Sigmoid colon (tissue), 4 donors: Measurements from ENCODE around the gene NR2C2.

Source experiments
- EP300 ChIP-seq, 4 donors: sonication (generic); formaldehyde crosslinking; IDR thresholded peaks; one replicate each; pipeline ENCODE4 v1.6.1; 2017; ENCODE audit warnings: antibody characterized with exemption in 4 of 4
- POLR2AphosphoS5 ChIP-seq, 4 donors: sonication (generic); formaldehyde crosslinking; IDR thresholded peaks; one replicate each; pipeline ENCODE4 v1.6.1; 2017; ENCODE audit warnings: antibody characterized with exemption in 4 of 4
- TF ChIP-seq, protein P1 (sequence below), 4 experiments: fragments of 450-650 bp in 3 of 4; fragments of 200-600 bp in 1 of 4; IDR thresholded peaks; one replicate each; pipeline ENCODE4 v1.5.1; 2016 to 2019; ENCODE audit warnings: antibody characterized with exemption in 4 of 4, mild to moderate bottlenecking in 3 of 4, moderate library complexity in 2 of 4

DNA sequence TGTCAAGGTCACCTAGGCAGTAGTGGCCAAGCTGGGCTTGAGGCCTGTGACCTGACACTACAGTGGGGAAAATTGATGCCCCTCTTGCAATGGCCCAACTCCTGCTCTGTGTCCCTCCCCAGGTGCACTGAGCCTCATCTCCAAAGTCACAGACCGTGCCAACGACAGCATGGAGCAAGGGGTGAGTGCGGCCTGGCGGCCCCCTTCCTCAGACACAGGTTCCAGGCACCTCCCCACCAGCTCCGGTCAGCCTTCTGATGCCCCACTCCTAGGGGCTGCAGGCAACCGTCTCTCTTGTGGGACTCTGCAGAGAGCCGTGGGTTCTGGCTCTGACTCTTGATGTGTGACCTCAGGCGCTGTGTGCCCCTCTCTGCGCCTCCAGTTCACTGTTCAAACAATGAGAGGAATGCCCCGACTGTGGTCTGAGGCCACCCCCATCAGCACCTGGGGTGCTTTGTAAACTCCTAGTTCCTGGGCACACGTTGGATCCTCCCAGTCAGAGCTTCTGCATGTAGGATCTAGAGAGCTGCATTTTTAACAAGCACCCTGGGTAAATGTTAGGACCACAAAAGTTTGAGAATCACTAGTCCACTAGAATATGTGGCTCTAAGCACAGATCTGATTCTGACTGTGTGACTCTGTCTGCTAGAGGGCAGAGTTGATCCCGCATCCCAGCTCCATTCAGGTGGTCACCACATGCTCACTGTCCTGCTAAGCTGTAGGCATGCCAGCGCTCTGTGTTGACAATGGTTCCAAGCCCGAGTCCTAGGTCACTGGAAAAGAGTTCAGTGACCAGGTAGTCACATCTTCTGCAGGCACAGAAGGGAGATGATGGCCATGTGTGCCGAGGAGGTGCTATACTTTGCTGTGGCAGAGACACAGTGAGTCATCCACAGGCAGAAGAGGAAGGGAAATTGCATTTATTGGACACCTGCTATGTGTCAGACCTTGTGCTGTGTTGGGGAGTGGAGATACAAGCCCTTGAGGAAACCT lies 46.2 kb upstream of the NR2C2 start:
- TF ChIP-seq, protein P1, sequence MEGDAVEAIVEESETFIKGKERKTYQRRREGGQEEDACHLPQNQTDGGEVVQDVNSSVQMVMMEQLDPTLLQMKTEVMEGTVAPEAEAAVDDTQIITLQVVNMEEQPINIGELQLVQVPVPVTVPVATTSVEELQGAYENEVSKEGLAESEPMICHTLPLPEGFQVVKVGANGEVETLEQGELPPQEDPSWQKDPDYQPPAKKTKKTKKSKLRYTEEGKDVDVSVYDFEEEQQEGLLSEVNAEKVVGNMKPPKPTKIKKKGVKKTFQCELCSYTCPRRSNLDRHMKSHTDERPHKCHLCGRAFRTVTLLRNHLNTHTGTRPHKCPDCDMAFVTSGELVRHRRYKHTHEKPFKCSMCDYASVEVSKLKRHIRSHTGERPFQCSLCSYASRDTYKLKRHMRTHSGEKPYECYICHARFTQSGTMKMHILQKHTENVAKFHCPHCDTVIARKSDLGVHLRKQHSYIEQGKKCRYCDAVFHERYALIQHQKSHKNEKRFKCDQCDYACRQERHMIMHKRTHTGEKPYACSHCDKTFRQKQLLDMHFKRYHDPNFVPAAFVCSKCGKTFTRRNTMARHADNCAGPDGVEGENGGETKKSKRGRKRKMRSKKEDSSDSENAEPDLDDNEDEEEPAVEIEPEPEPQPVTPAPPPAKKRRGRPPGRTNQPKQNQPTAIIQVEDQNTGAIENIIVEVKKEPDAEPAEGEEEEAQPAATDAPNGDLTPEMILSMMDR (IDR thresholded peaks at IDR 0.05) = no peak
- no peak for TF ChIP-seq POLR2AphosphoS5 (IDR thresholded peaks at IDR 0.05)
- TF ChIP-seq EP300 (IDR thresholded peaks at IDR 0.05) = no peak
